Measurements from ENCODE around the gene IL1R2. TPM values are rescaled to one million over a fixed set of nuclear protein-coding genes. Genes with fewer than 3 reads are reported as not detected.

IL1R2 gene
- total and polyA plus RNA-seq, 2 experiments from 2014 or later = not detected

DNA sequence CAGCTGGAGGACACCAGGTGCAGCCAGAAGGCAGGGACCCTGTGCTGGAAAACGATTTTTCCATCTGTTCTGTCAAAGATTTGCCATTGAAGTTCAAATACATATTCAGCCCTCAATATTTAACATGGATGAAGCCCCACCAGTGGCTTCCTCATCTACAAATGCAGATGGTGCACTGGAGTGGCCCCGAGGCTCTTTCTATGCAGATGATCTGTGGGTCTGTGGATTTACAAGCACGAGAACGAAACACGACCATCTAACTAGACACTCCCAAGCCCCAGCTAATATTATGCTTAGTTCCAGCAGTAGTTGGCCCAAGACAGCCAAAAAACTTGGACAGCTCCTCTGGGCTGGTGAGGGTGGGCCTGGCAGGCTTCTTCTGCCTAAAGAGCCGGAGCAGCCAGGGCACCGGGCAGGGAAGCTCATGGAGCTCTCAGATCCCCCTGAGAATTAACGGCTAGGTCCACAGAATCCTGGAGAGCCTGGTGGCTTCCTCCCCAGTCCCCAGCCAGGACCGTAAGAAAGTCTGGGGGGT lies 9.2 kb upstream of the IL1R2 start:
- Histone ChIP-seq H3K9me3 (ENCODE audit: low read depth) (no peaks in the 10 kb centered on the region), H3K36me3 (no peaks in the 10 kb centered on the region), H3K4me1 (ENCODE audit: low read depth) (no peaks in the 10 kb centered on the region), H3K27me3 (no peaks in the 10 kb centered on the region), H3K4me3 (no peak overlapping the region), H3K27ac (no peak overlapping the region)
- DNase-seq (ENCODE audit: low read depth in 1 of 2, low spot score in 1 of 2) = no peak
- TF ChIP-seq, protein P1, sequence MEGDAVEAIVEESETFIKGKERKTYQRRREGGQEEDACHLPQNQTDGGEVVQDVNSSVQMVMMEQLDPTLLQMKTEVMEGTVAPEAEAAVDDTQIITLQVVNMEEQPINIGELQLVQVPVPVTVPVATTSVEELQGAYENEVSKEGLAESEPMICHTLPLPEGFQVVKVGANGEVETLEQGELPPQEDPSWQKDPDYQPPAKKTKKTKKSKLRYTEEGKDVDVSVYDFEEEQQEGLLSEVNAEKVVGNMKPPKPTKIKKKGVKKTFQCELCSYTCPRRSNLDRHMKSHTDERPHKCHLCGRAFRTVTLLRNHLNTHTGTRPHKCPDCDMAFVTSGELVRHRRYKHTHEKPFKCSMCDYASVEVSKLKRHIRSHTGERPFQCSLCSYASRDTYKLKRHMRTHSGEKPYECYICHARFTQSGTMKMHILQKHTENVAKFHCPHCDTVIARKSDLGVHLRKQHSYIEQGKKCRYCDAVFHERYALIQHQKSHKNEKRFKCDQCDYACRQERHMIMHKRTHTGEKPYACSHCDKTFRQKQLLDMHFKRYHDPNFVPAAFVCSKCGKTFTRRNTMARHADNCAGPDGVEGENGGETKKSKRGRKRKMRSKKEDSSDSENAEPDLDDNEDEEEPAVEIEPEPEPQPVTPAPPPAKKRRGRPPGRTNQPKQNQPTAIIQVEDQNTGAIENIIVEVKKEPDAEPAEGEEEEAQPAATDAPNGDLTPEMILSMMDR (IDR thresholded peaks at IDR 0.05; ENCODE audit: low read depth, low read length) = no peak

- TF ChIP-seq, protein P1 (IDR thresholded peaks at IDR 0.05; ENCODE audit: low read depth, low read length) = no peak
- no peak overlapping the region for H3K4me3 ChIP-seq
- no peaks in the 10 kb centered on the region for H3K36me3 ChIP-seq
- H3K27me3 ChIP-seq = no peaks in the 10 kb centered on the region
- DNase-seq (ENCODE audit: low read depth in 1 of 2, low spot score in 1 of 2) = peak in 1 of 2 donors; percentile 47
- no peaks in the 10 kb centered on the region for H3K9me3 ChIP-seq (ENCODE audit: low read depth)
- H3K4me1 ChIP-seq (ENCODE audit: low read depth) = no peaks in the 10 kb centered on the region
- H3K27ac ChIP-seq = no peak overlapping the region
Measured at GRCh38 chr2:101983486-101983885, 8.3 kb upstream of the IL1R2 start.

- TF ChIP-seq, protein P1 (IDR thresholded peaks at IDR 0.05; ENCODE audit: low read depth, low read length) = peak; percentile 45
- Histone ChIP-seq H3K36me3 (no peaks in the 10 kb centered on the region), H3K9me3 (ENCODE audit: low read depth) (no peaks in the 10 kb centered on the region), H3K27ac (no peak overlapping the region), H3K27me3 (no peaks in the 10 kb centered on the region), H3K4me1 (ENCODE audit: low read depth) (no peaks in the 10 kb centered on the region), H3K4me3 (no peak overlapping the region)
- DNase-seq (ENCODE audit: low read depth in 1 of 2, low spot score in 1 of 2) = no peak
Measured at GRCh38 chr2:101983928-101984327, 7.8 kb upstream of the IL1R2 start.

DNA sequence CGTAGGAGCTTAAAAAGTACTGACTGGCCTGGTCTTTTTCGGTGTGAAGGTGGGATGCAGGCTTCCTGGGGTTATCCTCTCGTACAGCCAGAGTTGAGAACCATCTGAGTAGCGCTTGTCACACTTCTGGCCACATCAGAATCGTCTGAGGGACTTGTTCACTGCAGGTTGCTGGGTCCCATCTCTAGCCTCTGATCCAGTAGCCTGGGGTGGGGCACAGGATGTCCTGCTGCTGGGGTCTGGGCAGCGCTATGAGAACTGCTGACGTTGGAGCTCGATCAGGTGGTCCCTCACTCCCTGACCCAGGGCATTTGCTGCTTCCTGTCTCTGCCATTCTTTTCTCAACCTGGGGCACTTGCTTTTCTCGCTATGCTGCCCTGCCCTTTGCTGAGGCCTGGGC lies 7.1 kb upstream of the IL1R2 start:
- TF ChIP-seq, protein P1 (IDR thresholded peaks at IDR 0.05; ENCODE audit: low read depth, low read length) = no peak
- Histone ChIP-seq H3K27ac (no peak overlapping the region), H3K27me3 (no peaks in the 10 kb centered on the region), H3K9me3 (ENCODE audit: low read depth) (no peaks in the 10 kb centered on the region), H3K4me3 (no peak overlapping the region), H3K4me1 (ENCODE audit: low read depth) (no peaks in the 10 kb centered on the region), H3K36me3 (no peaks in the 10 kb centered on the region)
- no peak for DNase-seq (ENCODE audit: low read depth in 1 of 2, low spot score in 1 of 2)

DNA sequence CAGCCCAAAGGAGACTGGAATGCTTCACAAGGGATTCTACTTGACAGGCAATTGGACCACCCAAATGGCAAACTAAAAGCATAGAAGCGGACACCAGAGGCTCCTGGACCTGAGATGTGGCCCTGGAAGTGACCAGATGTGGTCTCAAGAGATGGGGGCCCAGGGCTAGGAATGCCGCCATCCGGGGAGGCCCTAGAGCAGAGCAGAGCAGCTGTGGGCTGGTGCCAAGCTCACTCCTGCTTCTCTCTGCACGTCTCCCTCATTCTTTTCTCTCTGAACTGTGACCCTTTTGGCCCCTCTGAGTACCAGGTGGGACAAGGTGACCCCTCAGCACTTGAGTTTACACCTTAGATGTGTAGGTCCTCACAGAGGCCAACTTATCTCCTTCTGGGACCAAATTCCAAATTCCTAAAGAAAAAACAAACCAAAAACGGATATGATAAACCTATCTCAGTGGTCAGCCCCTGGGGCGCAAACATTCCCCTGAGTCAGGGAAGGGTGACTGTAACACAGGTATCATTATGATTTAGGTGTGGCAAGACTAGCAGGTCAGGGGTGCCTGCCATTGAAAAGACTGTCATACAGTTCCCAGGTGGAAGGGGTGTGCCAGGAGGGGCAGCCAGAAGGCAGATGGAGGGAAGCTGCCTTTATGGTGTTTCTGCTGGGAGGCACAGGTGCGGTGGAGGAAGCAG lies 6.5 kb upstream of the IL1R2 start:
- no peak for DNase-seq (ENCODE audit: low read depth in 1 of 2, low spot score in 1 of 2)
- Histone ChIP-seq H3K27ac (no peak overlapping the region), H3K4me1 (ENCODE audit: low read depth) (no peaks in the 10 kb centered on the region), H3K27me3 (no peaks in the 10 kb centered on the region), H3K36me3 (no peaks in the 10 kb centered on the region), H3K9me3 (ENCODE audit: low read depth) (no peaks in the 10 kb centered on the region), H3K4me3 (no peak overlapping the region)
- TF ChIP-seq, protein P1 (IDR thresholded peaks at IDR 0.05; ENCODE audit: low read depth, low read length) = no peak
